CD1c-positive myeloid dendritic cell (primary cell): ENCODE measurements around the gene MRPL24.
"Not testable (repeated sequence)": the region's sequence is repeated elsewhere in the genome, so short reads cannot be mapped to it uniquely, and the experiment has no call there.

ENCODE experiments used
- DNase-seq: peaks from one replicate; pipeline ENCODE4 v3.0.0-alpha.2; 2016; ENCODE audit errors: extremely low spot score

The MRPL24 gene

DNA sequence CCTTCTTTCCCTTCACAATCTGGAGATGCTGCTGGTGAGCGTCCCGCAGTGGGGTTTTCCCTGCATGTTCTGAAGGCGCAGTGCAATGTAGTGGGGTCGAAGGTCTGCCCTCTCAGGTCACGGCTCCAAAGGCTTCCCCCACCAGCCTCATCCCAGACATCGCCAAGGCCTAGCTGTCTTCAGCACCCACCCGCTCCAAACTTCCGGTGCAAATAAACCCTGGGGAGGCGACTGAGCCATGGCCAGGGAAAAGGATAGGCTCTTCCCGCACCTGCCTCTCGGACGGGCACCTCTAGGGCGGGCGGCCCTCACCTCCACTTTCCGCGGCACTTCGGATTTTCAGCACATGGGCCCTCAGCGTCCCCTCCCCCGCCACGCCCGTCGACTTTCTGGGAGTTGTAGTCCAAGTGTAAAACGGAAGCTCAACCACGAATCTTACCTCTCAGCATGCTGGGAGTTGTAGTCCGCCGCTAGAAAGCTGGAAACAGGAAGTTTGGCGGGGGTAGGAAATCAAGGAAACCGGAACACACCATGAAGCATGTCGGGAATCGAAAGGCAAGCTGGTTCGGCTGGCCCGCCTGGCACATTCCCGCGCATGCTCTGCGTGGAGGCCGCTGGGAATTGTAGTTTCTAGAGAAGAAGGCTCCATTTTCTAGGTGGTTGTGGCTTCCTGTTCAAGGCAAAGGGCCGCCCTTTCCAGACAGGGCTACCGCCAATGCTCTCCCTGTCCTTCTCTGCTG is at the start of gene MRPL24:
Gene MRPL24, minus strand, starts transcription at position 348 of the 740 bp plus-strand sequence. CDS start 2,384 bp downstream, outside the sequence.
- DNase-seq, result peak; percentile 99

DNA sequence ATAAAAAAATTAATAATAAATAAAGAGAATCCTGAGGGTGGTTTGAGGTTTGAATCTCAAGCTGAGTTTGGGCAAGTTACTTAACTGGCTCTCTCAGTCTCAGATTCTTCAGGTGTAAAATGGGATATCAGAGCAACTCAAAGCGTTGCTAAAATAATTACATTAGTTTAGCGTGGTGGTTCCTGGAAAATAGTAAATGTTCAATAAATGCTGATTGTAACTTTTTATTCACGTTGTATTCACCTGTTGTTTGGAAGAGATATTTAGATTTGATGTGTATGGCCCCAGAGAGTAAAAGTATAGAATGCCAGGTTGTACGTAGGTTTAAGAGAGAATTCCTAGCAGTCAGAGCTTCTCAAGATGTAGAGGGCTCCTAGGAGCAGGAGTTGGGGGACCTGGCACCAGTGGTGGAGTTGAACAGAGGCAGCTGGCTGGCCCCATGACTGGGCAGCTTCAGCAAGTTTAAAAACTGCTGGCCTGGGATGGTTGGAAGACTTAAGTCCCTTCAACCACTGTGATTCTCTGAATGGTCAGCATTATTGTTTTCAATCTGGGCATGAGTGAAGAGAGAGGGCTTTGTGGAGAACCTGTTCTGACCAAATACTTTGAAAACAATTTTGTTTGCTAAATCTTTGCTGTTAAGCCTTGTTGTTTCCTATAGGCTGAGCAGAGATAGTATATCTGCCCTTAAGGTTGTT is 48.9 kb upstream of the MRPL24 start:
- DNase-seq, result no peak

DNA sequence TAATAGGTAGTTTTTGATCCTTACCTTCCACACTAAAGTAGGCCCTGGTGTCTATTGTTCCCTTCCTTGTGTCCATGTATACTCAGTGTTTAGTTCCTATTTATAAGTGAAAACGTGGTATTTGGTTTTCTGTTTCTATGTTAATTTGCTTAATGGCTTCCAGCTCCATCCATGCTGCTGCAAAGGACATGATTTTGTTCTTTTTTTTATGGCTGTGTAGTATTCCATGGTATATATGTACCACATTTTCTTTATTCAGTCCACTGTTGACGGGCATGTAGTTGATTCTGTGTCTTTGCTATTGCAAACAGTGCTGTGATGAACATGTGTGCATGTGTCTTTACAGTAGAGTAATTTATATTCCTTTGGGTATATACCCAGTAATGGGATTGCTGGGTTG is 47.2 kb upstream of the MRPL24 start:
- no peak for DNase-seq

- no peak for DNase-seq
Observed at GRCh38 chr1:156786640-156787039, 45.8 kb upstream of the MRPL24 start.

DNA sequence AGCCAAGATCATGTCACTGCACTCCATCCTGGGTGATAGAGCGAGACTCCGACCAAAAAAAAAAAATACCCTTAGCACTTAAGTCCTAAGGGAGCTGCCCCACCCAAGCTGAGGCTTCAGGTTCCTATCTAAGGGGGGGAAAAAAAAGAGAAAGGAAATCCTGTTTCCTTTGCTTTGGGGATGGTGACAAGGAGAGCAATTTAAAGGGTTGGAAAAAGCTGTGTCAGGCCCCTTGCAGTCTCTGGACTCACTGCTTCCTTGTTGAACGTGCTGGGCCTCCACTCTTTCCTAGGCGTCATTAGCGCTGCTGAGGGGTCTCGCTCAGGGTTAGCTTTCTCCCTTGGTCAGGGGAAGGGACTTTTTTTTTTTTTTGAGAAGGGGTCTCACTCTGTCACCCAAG is 44.6 kb upstream of the MRPL24 start:
- no peak for DNase-seq

DNA sequence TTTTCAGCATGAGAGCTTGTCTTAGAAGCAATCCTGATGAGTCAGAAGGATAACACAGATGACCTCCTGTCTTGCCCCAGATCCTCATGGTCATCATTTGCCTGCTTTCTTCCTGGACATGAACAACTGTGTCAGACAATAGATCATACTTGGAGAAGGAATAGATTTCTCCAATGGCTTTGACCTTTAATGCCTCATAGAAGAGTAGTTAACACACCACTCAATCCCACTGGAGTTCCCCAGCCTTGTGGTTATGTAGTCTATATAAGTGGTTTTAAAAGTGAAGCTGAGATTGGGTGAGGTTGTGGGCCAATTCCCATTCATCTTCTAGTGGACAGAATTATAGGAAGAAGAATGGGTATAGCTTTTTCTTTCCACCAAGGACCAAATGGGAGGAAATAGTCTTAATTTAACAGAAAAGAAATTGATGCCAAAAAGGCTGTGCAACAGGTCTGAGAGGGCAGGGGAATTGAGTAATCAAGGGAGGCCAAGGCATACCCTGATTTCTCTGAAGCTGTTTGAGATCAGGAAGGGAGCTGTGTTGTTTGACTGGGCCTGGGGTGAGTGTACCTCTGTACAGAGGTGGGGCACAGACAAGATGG is 40.8 kb upstream of the MRPL24 start:
- no peak for DNase-seq

DNA sequence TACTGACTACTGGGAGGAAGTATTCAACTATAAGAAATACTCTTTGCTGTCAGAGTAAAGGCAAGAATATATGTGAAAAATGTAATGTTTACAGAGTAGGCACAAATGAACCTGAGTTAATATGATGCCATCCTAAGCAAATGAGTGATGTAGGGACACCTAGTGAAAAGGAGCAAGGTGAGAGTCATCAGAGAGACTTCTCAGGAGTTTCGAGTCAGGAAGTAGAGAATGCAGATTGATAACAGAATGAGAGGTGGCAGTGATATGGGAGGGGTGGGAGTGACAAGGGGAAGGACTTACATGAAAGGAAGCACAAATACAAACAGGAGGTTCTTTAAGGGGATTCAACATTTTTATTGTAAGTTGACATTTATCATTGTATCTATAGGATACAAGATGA is 36.7 kb upstream of the MRPL24 start:
- no peak for DNase-seq

DNA sequence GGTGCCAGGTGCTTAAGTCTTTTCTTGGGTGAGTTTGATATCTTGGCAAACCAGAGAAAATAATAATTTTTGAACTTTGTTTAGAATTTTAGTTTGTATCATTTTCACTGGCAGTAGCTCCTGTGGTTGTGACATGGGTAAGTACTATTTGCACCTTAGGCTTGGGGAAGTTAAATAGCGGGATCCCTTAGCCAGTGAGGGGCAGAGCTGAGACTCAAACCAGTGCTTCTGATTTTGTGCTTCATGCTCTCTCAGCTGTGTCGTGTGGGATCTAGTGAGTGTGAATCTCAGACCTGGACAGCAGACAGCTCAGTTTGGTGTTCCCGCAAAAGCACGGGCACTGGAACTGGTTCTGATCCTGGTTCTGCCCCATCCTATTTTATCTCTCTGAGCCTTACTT is 36.1 kb upstream of the MRPL24 start:
- DNase-seq, result no peak

DNA sequence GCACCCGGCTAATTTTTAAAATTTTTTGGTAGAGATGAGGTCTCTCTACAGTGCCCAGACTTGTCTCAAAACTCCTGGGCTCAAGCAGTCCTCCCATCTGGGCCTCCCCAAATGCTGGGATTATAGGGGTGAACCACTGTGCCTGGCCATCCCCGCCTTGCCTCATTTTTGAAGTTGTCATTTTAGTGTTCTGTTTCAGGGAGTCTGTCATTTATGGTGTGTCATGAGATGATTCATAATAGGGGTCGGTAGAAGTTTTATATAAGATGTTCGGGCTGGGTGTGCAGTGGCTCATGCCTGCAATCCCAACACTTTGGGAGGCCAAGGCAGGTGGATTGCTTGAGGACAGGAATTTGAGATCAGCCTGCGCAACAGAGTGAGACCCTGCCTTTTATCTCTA is 34.9 kb upstream of the MRPL24 start:
- DNase-seq, result no peak

GRCh38 chr1:156773607-156774006 is 32.7 kb upstream of the MRPL24 start:
- DNase-seq, result no peak

- DNase-seq, result no peak
Observed at GRCh38 chr1:156772728-156773497, 32.0 kb upstream of the MRPL24 start.

GRCh38 chr1:156772222-156772621 is 31.3 kb upstream of the MRPL24 start:
- DNase-seq, result no peak

DNA sequence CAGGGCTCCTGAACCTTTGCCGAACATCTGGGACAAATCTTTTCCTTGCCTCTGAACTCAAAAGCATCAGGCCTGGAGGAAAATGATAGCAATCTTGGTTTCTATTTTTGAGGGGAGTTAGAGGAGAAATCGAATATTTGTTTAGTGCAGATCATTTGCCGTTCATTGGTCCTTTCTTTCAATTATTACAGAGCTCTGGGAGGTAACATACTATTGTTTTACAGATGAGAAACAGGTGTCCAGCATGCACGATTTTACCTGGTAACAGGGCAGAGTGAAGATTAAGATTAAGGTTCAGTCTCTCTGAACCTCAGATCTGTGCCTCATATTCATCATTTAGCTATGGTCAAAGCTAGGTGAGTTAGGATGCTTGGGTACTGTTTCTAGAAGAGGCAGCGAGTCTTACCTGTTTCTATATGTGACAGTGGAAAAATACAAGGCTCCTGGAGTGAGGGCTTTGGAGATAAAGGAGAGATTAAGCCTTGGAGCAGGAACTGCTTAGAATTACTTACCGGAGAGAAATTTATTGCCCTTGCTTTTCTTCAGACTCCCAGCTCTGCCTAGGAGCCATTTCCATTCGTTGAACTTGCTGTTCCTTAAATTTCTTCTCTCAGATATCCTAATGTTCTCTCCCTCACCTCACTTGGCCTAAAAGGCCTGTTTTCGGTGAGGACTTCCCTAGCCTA is 27.9 kb upstream of the MRPL24 start:
- DNase-seq, result no peak

- peak; percentile 39 for DNase-seq
Observed at GRCh38 chr1:156767879-156768604, 27.2 kb upstream of the MRPL24 start.

DNA sequence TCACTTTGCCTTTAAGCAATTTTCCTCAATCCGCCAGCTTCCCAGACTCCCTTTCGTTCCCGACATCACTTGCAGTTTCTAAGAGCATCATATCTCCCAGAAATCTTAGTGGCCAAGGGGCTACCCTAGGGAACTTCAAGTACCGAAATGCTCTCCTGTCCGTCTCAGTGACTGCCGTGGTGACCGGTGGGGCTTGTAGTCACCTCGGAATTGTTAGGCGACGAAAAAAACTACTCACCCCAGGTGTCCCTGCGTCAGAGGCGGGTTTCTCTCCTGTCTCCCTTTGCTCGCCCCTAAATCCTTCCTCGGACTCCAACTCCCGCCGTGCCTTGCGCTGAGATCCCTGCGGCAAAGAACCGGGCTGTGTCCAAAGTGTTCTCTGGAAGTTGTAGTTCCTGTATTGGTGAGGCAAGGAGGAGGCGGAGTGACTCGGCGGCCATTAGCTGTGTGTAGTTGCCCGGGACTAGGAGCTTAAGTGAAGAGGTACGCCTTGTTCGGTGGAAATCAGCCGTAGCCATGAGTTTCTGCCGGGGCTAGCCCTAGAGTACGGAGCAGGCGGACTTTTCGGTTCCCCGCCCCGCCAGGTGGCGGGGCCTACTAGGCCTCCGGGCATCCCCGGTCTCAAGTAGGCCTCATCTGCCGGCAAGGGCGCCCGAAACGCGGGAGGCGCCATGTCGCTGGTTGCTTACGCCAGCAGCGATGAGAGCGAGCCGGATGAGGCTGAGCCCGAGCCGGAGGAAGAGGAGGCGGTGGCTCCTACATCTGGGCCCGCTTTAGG is 26.4 kb upstream of the MRPL24 start, which contains the start of gene PRCC:
Gene PRCC, plus strand, starts transcription at position 435 of the 778 bp plus-strand sequence. Its CDS starts 237 bp downstream, at position 672.
- peak; percentile 99 for DNase-seq

DNA sequence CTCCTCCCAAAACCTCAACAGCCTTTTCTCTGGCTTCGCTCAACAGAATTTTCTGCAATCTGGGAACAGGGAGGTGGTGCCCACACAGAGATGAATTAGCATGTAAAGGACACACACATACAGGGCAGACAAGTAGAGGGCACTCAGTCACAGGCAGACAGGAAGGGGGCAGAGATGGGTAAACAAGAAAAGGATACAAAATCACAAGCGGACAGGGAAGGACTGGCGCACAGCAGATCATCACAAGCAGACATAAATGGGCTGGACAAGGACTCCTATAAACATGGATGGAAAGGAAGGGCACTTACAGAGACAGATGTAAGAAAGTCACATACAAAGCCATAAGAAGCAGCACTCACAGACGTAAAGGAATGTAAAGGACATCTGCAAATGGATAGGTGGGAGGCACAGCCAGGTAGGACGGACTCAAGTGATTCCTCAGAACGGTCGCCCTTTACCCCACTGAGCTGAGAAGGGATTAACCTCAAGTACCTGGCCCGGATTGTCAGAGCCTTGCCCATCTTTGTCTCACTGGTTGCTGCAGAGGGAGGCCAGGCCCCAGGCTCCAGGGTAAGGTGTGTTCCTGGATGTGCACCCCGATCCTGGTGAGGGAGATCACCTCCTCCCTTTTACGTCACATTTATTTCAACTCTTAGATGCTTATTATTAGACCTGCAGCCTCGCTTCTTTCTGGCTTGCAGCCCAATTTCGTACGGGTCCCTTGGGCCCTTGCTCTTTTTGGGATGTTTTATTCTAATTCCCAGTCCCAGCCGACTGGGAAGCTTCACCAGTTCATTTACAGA is 25.6 kb upstream of the MRPL24 start:
- DNase-seq, result no peak

DNA sequence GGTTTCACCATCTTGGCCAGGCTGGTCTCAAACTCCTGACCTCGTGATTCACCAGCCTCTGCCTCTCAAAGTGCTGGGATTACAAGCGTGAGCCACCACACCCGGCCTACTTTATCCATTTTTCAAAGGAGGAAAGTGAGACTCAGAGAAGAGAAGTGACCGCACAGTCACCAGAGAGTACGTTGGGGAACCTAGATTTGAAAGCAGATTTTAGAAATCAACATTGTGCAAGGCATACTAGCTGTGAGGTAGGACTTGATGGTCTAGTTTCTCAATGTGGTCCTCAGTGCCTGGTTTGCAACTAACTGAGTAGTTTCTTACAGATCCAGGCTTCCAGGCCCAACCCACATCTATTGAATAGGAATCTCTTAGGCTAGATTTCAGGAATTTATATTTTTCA is 24.8 kb upstream of the MRPL24 start:
- DNase-seq, result peak; percentile 28

DNA sequence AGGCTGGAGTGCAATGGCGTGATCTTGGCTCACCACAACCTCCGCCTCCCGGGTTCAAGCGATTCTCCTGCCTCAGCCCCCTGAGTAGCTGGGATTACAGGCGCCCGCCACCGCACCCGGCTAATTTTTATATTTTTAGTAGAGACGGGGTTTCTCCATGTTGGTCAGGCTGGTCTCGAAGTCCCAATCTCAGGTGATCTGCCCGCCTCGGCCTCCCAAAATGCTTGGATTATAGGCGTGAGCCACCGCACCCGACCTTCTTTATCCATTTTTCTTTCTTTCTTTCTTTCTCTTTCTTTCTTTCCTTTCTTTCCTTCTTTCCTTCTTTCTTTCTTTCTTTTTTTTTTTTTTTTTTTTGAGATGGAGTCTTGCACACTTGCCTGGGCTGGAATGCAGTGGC is 24.2 kb upstream of the MRPL24 start:
- DNase-seq, result not testable (repeated sequence)

GRCh38 chr1:156760796-156761104 is 19.9 kb upstream of the MRPL24 start:
- no peak for DNase-seq
